Stimulated activated CD8-positive, alpha-beta memory T cell treated with anti-CD3 and anti-CD28 coated beads, Interleukin-15, amount 100 ng/mL, for 48 hours (primary cell): ENCODE measurements around the gene ZC3H15.
"Not testable (repeated sequence)": the region's sequence is repeated elsewhere in the genome, so short reads cannot be mapped to it uniquely, and the experiment has no call there.

Experiments
- DNase-seq, 2 donors: peaks; one replicate each; pipeline ENCODE4 v3.0.0-alpha.2; 2020; ENCODE audit warnings: low read depth in 2 of 2

ZC3H15 gene

GRCh38 chr2:186493564-186494085 lies 7.6 kb downstream of the ZC3H15 start:
- DNase-seq, result no peak

- DNase-seq, result no peak
These were observed 10.3 kb downstream of the ZC3H15 start for GRCh38 chr2:186496401-186496800.

- no peak for DNase-seq
These were observed 11.9 kb downstream of the ZC3H15 start for GRCh38 chr2:186497928-186498327.

GRCh38 chr2:186498834-186499233 lies 12.8 kb downstream of the ZC3H15 start:
- DNase-seq, result no peak

- no peak for DNase-seq
These were observed 18.0 kb downstream of the ZC3H15 start for GRCh38 chr2:186503827-186504606.

GRCh38 chr2:186508263-186508662 lies 22.2 kb downstream of the ZC3H15 start:
- DNase-seq, result no peak

GRCh38 chr2:186515376-186515775 lies 29.3 kb downstream of the ZC3H15 start:
- DNase-seq, result no peak

- no peak for DNase-seq
These were observed 30.3 kb downstream of the ZC3H15 start for GRCh38 chr2:186516396-186516795.

GRCh38 chr2:186517090-186517489 lies 31.0 kb downstream of the ZC3H15 start:
- DNase-seq, result no peak

GRCh38 chr2:186518291-186518690 lies 32.2 kb downstream of the ZC3H15 start:
- no peak for DNase-seq

- DNase-seq, result no peak
These were observed 32.9 kb downstream of the ZC3H15 start for GRCh38 chr2:186518945-186519344.

- not testable (repeated sequence) for DNase-seq
These were observed 35.6 kb downstream of the ZC3H15 start for GRCh38 chr2:186521570-186522153.

GRCh38 chr2:186522450-186522849 lies 36.4 kb downstream of the ZC3H15 start:
- no peak for DNase-seq

GRCh38 chr2:186523791-186524190 lies 37.7 kb downstream of the ZC3H15 start:
- DNase-seq, result no peak

GRCh38 chr2:186526281-186526680 lies 40.2 kb downstream of the ZC3H15 start:
- DNase-seq, result no peak

GRCh38 chr2:186530314-186530713 lies 44.3 kb downstream of the ZC3H15 start:
- DNase-seq, result no peak

GRCh38 chr2:186531257-186531775 lies 45.3 kb downstream of the ZC3H15 start:
- no peak for DNase-seq

- DNase-seq, result no peak
These were observed 46.8 kb downstream of the ZC3H15 start for GRCh38 chr2:186532891-186533290.

- DNase-seq, result no peak
These were observed 47.7 kb downstream of the ZC3H15 start for GRCh38 chr2:186533717-186534116.

- no peak for DNase-seq
These were observed 48.3 kb downstream of the ZC3H15 start for GRCh38 chr2:186534406-186534805.

- no peak for DNase-seq
These were observed 49.8 kb downstream of the ZC3H15 start for GRCh38 chr2:186535861-186536260.

GRCh38 chr2:186537019-186537418 lies 51.0 kb downstream of the ZC3H15 start:
- no peak for DNase-seq

GRCh38 chr2:186540941-186541340 lies 54.9 kb downstream of the ZC3H15 start:
- DNase-seq, result no peak
